NCI-H1048 (cell line): Measurements from ENCODE around the gene PTPRC.
A peak's percentile ranks its signal among the peaks of the same experiment; 100 is the strongest.

ENCODE experiments used
- DNase-seq: peaks from one replicate; lab custom pipeline; 2025; lab: John Stamatoyannopoulos, UW

The PTPRC gene

DNA sequence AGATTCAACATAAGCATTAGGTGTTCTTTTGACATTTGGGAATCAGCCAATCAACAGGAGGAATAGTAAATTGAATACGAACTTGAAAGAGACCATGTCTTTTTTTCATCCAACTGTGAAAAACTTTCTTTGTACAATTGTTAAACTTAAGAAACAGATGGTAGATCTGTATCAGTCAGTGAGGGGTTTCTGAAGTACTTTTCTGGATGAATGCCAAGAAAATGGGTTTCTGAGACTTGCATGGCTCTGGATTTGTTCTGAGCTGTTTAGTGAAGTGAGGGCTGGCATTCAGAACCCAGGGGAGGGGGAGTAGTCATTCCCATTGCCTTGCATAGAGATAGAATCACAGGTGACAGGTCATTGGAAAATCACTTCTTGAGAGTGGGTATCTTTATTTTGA, 37.4 kb downstream of the PTPRC start:
- no peak for DNase-seq

- no peak for DNase-seq
These were observed 38.2 kb downstream of the PTPRC start for GRCh38 chr1:198677027-198677426.

- DNase-seq, result no peak
These were observed 39.0 kb downstream of the PTPRC start for GRCh38 chr1:198677871-198678270.

DNA sequence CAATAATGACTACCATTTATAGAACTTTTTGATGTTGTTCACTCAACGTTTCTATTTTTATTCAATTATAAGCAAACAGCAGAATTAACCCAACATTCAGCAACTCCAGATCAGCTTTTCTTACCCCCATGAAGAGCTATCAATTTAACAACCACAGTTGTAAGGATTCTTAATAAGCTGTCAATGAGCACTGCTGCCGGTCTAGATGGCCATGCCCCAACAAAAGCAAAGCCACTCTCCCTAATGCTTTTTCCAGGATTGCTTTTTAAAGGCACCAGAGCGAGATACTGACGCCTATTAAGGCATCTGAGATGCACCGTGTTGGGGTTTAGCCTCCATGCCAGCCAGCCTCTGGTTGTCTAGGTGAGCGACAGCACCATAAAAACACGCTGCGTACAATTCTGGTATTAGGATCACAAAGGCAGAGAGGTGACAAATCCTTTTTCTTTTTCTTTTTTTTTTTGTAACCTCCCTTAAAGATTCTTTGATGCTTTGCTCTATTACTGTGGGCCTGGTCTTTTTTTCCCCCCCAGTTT, 39.5 kb downstream of the PTPRC start:
- no peak for DNase-seq

GRCh38 chr1:198678901-198679329, 40.1 kb downstream of the PTPRC start:
- DNase-seq, result no peak

DNA sequence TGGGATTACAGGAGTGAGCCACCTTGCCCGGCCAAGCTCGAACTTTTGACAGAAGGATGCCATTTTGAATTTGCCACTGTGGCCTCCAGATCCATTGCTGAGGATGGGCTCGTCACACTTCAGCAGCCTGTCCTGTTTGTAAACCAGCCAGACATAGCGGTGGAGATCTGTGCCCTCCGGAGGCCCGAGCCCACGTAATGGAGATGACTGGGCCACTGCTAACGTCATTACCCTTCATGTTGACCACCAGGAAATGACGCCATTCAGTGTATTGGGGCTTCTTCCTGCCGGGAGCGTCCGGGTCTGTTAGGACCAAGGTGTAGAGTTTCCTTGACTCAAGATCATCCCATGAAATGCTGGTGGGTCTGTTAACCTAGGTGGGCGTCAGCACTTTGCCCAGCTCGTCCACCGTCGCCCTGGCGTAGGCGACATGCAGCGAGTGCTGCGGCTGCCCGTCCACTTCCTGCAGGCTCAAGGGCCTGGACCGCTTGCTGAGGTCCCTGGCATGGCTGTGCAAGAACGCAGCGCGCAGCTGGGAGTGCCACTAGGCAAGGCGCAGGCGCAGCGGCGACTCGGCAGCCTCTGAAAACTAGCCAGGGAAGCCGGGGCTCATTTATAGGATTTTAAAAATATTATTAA, 40.8 kb downstream of the PTPRC start:
- no peak for DNase-seq

GRCh38 chr1:198680174-198680875, 41.5 kb downstream of the PTPRC start:
- DNase-seq, result no peak

- DNase-seq, result no peak
These were observed 42.4 kb downstream of the PTPRC start for GRCh38 chr1:198681252-198681651.

DNA sequence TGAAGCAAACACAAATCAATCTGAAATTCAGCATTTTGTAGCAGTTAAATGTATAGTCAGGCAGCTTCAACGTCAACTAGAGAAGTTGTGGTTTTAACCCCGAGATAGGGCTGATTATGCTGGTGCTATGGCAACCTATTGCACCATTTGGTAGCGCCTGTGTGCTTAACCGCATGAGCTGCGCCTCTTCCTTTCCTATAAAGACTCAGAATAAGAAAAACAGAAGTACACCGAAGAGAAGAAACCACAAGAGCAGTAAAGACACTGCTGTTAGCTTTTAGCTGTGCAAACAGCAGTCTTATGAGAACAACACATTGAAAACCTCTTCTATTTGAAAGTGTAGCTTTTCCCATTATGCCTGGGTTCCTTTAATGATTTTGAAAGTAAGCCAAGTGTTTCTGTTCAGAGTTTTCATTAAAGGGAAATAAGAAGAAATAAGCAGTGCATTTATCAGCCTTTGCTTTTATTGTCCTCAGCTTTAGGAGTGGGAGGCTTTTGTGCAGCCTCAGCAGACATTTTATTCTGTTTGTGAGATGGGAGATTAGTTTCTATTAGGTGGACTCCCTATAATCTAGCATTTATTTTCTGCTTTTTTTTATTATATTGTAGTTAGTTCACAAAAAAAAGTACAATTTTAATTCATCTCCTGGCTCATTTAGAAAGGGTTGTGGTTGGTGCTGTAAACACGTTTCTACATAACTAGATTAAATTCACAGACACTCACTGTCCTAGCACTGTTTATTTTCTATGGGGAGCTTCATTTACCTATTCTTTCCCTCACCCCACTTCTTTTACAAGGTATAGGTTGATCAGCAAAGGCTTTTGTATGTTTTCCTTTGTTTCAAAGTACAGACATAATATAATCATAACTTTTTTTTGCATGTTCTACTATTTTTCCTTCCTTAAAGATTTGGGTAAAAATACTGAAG, 43.3 kb downstream of the PTPRC start:
- no peak for DNase-seq

DNA sequence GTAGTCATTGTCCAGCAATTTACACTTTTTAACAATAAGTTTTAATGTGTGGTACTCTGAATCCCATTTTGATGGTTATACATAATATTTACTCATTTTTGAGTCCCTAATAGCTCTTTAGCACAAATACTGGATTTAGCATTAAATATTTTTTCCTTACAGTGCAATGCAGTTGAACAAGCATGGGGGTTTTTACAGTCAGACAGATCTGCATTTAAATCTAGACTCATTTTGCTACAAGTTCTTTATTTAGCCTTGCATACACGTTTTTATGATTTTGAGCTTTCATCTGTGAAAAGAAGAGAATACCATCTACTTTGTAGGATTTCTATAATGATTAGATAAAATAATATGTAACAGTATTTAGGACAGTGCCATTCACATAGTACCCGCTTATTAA, 44.0 kb downstream of the PTPRC start:
- no peak for DNase-seq

DNA sequence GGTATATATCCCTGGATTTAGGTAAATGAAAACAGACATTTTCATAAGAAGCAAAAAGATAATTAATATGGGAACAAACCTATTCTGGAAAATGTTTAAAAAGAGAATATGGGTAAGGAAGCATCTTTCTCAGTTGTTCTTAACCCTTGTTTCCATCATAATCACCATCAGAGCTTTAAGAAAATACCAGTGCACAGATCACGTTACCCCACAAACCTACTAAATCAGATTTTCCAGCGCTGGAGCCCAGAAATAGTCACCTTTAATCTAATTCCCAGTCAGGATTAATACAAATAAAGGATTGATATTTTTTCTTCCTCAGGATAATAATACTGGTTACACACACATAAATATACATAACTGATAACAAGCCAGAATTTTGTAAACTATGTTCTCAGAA, 44.6 kb downstream of the PTPRC start:
- DNase-seq, result no peak

DNA sequence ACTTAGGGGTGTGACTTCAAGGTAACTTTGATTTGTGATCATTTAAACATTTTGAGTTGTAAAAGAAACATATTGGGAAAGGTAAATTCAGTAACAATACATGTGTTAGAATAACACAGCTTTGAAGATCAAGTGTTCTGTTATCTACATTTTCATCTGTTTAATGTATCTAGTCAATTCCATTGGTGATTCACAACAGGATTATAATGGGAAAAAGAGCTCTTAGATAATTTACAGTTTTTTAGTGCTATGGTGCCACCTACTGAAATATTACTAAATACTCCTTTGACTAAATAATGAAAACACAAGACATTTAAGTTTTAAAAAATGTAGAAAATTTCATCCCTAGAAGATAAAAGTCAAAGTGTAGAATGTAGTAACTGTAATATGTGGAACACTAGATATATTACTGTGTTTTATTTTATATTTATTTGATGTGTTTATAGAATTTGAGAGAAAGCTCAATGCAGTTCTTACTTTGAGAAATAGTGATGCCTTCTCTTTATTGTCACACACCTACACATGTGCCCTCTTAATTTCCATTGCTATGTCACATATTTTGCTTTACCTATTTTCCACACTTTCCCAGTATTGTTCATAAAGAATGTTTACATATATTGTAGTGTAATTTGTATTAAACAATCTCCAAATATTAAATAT, 47.4 kb downstream of the PTPRC start:
- DNase-seq, result no peak

- no peak for DNase-seq
These were observed 48.6 kb downstream of the PTPRC start for GRCh38 chr1:198687429-198687828.

DNA sequence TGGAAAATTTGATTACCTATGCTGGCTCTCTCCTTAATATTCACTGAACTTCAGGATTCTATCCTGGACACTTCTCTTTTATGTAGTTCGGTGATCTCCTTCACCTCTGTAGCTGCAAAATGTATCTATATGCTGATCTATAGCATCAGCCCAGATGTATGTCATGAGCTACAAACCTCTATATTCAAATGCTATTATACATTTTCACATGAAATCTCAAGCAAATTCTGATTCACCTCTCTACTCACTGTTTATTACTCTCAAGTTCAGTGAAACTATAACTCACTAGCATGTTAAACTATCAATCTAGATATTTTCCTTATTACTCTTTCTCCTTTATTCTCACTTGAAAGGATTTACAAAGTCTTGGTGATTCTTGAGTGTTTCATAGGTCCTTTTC, 52.2 kb downstream of the PTPRC start:
- no peak for DNase-seq

GRCh38 chr1:198693321-198693720, 54.5 kb downstream of the PTPRC start:
- no peak for DNase-seq

- DNase-seq, result no peak
These were observed 55.7 kb downstream of the PTPRC start for GRCh38 chr1:198694542-198694941.

DNA sequence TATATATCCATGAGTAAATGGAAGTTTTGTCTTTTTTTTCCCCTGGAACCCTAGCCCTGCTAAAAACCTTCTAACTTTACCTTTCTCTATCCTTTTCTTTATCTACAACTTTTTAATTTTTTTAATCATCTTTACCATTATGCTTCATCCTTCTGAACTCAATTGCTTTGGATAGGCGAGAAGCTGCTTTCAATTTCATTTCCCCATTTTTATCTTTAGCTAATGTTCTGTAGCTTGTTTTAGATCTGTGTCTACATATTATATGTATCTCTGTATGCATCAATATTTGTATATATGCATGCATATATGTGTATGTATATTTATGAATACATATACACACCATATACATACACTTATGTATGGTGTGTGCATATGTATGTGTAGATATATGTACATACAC, 57.4 kb downstream of the PTPRC start:
- no peak for DNase-seq

GRCh38 chr1:198699167-198700015, 60.6 kb downstream of the PTPRC start:
- peak; percentile 52 for DNase-seq

GRCh38 chr1:198700016-198700392, 61.2 kb downstream of the PTPRC start:
- DNase-seq, result no peak

GRCh38 chr1:198700396-198700795, 61.6 kb downstream of the PTPRC start:
- DNase-seq, result no peak

DNA sequence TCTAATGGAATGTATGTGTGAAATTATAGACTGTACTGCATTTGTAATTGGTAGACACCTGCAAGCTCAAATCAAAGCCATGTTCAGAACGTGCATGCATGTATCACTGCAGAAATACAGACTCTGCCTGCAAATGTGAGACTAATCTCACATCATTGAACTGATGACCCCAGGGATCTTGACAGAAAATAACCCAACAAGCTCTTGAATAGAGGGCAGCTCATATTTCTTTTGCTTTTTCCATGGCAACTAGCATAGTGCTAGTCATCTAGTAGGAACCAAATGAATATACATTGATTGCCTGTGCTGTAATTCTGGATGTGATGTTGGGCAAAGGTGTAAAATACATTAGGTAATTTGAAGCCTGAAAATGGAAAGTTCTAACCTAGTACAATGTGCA, 62.4 kb downstream of the PTPRC start:
- DNase-seq, result no peak
